GM21825 (cell line): ENCODE measurements around the gene ANKRD33.

Experiments used
- ATAC-seq: cut with Tn5 transposase; IDR thresholded peaks from one replicate; pipeline ENCODE4 v1.9.1; 2021; ENCODE audit warnings: mild to moderate bottlenecking, moderate library complexity; ENCODE audit not compliant: unreplicated experiment

ANKRD33 gene

DNA sequence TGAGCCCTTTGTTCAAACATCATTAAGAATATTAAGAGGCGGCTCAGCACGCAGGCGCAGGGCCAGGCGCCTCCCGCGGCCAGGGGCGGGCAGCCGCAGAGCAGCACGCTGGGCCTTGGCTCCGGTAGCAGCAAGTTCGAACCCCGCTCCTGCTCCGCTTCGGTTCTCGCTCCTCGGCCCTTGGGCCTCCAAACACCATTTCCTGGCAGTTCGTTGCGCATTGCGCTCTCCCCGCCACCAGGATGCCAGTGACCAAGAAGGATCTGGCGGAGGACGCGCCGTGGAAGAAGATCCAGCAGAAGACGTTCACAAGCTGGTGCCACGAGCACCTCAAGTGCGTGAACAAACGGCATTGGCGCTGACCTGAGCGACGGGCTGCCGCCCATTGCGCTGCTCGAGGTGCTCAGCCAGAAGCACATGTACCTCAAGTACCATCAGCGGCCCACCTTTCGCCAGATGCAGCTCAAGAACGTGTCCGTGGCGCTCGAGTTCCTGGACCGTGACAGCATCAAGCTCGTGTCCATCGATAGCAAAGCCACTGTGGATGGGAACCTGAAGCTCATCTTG is 12.5 kb downstream of the ANKRD33 start:
- ATAC-seq: no peak

DNA sequence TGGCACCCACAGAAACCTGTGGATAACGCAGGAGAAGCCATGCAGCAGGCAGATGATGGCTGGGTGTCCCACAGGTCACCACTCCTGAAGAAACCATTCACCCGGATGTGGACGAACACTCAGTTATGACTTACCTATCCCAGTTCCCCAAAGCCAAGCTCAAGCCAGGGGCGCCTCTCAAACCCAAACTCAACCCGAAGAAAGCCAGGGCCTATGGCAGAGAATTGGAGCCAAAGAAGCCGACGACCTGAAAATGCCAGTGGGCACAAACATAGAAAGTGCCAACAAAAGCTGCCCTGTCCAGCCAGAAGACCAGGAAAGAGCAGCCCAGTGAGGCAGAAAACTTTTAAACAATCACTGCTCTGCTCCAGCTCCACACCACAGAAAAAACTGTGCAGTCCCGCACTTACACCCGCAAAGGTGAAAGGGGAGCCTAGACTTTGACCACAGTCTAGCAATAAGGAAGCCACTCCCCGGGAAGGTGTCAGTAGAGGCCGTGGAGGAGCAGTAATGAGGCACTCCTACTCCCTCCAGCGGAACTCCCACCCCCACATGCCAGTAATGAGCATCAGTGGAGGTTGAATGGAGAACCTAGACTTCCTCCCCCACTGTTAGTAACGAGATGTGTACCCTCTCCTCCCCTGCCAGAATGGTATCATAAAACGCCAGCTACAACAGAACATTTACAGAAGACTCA is 13.4 kb downstream of the ANKRD33 start:
- no peak for ATAC-seq

DNA sequence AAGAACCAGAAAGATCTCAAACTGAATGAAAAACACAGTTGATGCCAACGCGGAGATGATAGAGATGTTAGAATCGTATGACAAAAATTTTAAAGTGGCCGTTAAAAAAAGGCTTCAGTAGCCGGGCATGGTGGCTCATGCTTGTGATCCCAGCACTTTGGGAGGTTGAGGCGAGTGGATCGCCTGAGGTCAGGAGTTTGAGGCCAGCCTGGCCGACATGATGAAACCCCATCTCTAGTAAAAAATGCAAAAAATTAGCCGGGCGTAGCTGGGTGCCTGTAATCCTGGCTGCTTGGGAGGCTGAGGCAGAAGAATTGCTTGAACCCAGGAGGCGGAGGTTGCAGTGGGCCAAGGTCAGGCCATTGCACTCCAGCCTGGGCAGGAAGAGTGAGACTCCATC is 14.0 kb downstream of the ANKRD33 start:
- ATAC-seq: no peak

DNA sequence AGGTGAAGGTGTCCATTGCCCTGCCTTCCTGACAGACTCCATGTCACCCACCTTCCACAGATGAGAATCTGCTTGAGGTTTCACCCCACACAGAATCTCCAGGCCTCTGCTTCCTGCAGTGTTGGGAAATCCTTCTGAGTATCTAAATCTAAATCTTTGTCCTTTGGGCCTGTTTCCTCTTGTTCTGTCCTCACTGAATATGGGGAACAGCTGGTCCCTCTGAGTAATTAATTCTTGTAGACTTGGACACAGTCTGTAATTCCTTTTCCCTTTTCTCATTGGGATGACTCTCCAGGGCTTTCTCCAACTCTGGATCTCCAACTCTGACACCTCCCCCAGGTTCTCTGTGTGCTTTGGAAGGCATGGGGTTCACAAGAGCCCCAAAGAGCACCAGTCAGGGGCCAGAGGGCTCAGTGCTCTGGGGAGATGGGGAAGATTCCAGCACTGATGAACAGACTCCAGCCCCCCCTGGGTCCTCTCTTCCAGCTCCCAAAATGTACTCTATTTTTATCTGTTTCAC is 17.1 kb downstream of the ANKRD33 start:
- no peak for ATAC-seq

DNA sequence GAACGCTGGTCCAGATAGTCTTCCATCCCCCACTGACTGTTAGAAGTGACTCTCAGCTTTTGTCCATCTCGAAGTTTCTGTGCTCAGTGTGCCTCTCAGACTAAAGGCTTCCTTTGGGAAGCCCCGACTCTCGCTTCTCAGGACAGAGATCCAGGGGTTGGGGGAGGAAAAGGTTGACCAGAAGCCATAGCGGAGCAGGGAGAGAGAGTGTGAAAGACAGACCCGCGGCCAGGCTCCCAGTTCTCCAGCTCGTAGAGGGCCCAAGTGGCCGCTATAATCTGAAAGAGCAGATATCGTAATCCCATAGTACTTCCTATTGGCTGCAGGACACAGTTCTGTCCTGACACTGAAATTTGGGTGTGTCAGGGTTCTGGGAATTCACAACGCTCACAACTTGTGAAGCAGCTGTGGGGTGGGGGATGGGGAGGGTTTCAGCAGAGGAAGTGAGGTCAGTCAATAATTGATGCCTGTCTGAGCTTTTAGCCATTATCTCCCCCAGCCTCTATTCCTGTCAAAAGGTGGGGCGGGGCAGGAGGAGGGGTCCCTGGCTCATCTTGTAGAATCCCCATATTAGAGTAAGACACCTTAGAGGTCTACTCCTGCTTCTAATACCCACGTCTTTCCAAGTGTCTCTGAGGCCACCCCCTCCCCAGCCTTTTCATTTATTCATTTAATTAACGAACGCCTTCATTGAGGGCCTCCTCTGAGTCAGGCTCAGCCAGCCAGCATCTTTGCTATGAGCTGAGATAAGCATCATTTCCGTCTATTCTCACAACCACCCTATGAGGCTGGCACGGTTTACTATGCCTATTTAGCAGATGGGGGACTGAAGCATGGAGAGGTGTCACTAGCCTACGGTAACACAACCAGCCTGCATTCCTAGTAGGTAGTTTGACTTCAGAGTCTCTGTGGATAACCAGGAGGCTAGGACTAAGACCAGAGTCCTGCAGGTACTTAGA is 17.8 kb downstream of the ANKRD33 start:
- ATAC-seq: no peak

DNA sequence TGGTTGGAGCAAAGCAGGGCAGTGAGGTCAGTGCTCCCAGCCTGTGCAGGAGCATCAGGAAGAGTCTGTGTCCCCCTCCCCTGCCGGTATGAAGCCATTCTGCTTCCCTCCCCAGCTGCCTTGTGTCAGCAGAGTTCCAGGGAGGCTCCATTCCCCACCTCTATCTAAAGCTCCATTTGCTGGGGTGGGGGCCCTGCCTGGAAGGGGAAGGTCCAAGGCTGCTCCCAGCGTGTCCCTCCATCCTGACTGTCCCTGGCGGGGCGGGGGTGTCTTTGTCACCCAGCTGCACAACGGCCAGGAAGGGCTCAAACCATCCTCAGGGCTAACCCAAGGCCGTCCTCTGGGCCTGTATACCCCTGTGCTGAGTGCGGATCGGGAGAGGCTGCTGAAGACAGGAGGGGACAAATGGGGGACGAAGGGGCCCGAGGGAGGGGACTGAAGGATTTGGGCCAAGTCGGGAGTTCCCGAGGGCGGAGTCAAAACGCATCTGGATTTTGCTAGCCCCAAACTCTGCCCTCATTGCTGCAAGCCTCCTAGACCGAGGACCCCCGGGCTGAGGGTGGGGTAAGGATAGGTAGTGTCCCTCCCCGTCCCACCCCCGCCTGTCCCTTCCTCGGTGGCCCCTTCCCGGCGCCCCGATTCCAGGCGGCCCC is 18.7 kb downstream of the ANKRD33 start:
- no peak for ATAC-seq

DNA sequence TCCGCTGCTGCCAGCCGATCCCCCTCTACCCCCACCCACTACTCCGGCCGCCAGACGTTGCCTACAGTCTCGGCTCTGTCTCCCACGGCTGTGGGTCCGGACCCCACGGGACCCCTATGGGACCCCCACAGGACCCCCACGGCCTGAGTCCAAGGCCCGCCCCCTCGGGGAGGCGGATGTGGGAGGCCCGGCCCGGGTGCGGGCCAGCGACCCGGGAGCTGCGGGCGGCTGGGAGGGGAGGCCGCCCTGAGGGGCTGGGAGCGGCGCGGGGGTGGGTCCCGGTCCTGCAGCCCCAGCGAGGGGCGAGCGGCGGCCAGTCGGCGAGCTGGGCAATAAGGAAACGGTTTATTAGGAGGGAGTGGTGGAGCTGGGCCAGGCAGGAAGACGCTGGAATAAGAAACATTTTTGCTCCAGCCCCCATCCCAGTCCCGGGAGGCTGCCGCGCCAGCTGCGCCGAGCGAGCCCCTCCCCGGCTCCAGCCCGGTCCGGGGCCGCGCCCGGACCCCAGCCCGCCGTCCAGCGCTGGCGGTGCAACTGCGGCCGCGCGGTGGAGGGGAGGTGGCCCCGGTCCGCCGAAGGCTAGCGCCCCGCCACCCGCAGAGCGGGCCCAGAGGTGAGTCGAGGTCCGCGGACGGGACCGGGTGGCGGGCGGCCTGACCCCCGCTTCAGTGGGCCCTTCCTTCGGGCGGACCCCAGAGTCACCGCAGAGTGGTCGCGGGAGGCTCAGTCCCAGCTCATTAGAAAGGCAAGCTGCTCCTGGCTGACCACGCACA is 19.4 kb downstream of the ANKRD33 start, which contains the start of gene ACVRL1:
Gene ACVRL1 (plus strand): TSS at position 422 of the 773 bp plus-strand sequence. CDS start 4,971 bp downstream, outside the sequence.
- ATAC-seq: no peak

DNA sequence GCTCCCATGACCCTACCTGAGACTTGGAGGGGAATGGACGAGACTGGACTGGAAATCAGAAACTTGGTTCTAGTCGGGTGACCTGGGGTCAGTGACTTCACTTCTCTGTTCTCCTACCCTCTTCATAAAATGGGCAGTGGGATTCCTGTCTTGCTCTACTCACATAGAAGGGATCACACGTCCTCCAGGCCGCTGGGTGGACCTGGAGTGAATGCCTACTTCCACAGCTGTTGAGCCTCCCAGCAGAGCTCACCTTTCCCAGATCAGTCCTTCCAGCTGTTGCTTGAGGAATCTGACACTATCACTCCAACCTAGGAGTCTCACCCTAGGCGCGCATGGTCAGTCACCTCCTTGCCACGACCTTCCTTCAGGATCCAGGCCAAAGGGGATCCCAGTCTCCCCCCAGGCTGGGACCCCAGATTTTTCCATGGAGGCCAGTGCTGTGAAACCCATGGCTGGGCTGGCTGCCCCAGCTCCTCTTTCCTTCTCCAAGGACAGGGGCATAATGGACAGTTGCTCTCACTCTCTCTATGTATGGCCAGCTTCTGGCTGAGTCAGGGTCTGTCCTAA is 20.0 kb downstream of the ANKRD33 start:
- no peak for ATAC-seq

DNA sequence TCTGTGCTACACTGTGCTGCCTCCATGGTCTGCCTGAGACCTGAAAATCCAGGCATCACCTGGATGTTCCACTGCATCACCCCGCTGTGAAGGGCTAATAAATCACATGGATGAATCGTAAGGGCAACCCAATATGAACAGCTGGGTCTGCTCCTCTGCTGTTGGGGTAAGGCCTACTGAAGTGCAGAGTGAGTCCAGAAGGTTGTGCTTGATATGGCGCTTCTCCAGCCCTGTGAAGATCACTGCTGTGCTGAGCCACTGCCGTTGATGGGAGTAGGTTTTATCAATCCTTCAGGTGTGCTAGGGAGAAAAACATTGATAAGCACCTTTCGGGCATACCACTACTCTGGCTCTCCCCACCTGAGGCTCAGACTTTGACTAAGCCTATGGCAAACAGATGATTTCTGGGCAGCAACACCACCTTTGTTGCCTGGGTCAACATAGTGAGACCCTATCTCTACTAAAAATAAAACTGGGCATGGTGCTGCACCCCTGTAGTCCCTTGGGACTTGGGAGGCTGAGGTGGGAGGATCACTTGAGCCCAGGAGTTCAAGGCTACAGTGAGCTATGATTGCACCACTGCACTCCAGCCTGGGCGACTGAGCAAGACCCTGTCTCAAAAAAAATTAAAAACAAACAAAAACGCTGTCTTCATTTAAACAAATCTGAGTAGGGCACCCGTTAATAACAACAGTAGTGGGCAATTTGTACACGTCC is 21.1 kb downstream of the ANKRD33 start:
- ATAC-seq: no peak

DNA sequence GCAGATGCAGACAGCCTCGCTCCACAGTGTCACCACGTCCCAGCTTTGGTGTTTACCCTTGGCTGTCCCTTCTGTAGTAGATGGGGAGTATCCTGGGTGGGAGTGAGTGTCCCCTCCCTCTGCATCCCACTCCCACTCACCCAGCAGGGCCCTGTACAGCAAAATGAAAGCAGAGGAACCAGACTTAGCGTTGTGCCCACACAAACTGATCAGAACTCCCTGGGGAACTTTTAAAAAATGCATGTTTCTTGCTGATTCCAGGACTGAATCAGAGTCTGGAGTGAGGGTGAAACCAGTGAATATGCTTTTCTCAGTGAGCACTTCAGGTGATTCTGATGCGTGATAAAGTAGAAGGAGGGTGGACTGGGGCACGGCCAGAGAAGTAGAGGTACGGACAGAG is 22.3 kb downstream of the ANKRD33 start:
- no peak for ATAC-seq

DNA sequence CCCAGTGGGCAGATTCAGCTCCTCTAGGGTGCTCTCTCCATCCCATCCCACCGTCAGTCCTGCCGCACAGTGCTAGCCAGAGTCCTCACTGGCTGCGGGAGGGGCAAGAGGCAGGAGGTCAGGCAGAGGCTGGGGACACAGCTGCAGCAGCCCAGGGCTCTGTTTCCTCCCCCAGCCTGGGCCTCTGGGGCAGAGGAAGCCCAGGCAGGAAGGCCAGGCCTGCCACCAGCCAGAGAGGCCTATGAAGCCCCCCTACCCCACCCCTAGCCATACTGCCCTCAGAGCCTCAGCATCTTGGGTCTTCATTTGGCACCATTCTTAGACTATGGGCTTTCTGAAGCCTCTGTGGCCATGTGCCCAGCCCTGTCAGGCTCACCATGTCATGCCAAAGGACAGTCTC is 22.8 kb downstream of the ANKRD33 start:
- ATAC-seq: no peak

DNA sequence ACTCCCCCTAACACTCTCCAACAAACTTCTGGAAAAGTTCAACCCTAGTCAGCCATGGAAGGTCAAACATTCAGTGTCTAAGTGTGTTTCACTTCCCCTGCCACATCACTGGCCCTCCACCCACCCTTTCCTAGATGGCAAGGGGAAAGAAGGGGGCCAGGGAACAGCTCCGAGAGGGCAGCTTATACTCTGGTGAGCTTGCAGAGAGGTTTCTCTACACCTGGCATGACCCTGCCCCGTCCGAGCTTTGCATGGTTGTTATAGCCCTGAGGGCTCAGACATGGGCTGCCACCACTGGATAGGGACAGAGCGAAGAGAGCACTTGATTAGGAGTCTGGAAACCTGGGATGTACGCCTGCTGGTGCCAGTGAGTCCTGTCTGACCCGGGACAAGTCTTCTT is 23.4 kb downstream of the ANKRD33 start:
- ATAC-seq: no peak

DNA sequence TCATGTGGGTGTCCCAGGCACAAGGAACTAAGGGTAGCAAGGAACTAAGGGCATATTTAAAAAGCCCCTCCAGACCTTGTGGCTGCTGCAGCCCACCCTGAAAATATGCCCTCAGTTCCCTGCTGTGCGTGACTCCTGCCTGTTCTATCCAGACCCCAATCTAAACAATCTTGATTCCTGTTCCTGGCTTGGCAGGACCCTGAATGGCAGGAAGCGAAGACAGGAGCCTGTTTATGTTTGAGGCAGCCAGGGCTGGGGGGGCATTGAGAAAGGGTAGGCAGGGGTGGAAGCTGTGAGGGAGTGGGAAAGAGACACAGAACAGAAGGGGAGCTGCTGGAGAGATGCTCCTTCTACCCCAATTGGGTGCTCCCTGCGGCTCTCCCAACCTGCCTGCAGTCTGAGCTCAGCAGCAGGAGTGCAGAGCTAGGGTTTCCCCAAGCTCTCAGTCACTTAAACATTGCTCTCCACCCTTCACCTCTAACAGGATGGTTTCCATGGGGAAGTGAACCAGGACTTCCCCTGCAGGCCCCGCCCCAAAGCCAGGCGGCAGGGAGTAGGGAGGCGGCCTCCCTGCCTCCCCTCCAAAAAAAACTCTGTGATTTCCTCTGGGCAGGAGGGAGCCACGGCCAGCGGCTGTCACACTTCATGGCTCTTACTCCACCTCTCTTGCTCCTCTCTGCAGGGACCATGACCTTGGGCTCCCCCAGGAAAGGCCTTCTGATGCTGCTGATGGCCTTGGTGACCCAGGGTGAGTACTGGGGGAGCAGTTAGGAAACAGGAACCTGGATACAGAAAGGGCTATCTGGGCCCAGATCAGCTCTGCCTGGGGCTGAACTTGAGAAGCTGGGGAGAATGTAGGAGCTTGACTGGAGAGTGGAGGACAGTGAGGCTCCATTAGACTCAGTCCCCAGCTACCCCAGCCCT is 24.1 kb downstream of the ANKRD33 start:
- no peak for ATAC-seq

DNA sequence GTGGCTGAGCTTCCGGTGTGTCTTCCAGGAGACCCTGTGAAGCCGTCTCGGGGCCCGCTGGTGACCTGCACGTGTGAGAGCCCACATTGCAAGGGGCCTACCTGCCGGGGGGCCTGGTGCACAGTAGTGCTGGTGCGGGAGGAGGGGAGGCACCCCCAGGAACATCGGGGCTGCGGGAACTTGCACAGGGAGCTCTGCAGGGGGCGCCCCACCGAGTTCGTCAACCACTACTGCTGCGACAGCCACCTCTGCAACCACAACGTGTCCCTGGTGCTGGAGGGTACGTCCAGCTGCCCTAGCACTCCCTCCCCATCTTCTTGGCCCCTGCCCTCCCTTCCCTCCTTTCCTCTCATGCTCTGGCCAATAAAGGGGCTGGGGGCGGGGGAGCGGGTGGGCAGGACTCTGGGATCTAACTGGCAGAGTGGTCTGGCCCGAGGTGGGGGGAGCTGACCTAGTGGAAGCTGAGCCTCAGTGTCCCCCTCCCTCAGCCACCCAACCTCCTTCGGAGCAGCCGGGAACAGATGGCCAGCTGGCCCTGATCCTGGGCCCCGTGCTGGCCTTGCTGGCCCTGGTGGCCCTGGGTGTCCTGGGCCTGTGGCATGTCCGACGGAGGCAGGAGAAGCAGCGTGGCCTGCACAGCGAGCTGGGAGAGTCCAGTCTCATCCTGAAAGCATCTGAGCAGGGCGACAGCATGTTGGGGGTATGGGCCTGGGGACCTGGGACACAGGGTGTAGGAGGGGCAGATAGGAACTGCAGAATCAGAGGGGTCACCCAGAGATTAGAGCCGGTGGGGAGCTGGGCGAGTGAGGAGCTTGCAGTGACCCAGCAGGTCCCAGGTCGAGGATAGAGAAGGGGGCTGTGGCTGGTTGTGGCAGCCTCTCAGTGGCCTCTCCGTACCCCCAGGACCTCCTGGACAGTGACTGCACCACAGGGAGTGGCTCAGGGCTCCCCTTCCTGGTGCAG is 25.4 kb downstream of the ANKRD33 start:
- ATAC-seq: no peak

DNA sequence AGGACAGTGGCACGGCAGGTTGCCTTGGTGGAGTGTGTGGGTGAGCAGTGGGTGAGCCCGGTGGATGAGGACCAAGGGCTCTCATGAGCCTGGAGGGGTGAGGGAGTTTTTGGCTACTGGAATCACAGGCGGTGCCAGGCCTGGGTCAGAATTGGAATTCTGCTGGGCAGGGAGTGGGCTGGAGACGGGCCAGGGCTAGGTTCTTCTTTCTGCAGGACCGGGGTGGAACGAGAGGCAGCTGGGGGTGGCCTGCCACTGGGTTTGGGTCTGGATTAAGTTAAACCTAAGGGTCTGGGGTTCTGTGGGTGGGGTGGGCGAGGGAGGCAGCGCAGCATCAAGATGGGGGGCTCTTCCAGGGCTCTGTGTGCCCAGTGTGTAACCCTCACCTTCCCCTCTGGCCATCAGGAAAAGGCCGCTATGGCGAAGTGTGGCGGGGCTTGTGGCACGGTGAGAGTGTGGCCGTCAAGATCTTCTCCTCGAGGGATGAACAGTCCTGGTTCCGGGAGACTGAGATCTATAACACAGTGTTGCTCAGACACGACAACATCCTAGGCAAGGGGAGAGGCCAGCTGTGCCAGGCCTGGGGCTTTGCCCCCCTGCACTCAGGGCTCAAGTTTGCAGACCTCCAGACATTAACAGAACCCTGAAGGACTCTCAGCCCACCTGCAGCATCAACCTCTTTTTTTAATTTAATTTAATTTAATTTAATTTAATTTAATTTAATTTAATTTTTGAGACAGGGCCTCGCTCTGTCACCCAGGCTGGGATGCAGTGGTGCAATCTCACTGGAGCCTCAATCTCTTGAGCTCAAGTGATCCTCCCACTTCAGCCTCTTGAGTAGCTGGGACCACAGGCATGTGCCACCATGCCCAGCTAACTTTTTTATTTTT is 26.4 kb downstream of the ANKRD33 start:
- ATAC-seq: no peak

DNA sequence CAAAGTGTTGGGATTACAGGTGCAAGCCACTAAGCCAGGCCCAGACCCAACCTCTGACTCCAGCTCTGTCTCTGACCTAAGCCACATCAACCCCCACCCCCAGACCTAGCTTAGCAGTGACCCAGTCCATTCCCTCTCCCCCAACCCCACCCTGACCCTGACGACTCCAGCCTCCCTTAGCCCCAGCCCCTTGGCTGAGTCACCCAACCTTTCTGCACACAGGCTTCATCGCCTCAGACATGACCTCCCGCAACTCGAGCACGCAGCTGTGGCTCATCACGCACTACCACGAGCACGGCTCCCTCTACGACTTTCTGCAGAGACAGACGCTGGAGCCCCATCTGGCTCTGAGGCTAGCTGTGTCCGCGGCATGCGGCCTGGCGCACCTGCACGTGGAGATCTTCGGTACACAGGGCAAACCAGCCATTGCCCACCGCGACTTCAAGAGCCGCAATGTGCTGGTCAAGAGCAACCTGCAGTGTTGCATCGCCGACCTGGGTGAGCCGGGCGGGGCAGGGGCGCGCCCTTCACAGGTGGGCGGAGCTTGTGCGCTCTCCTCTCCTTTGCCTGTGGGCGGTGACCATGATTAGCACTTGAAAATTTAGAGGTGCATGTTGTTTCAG is 27.2 kb downstream of the ANKRD33 start:
- ATAC-seq: no peak
